KMS-11 (cell line): ENCODE data around the gene DNAJB14.
"Not testable (repeated sequence)": the region's sequence is repeated elsewhere in the genome, so short reads cannot be mapped to it uniquely, and the experiment has no call there.

Experiments
- H2AFZ ChIP-seq: fragments of 200-600 bp; sonication (generic); 2 replicates; pipeline ENCODE4 v1.6.1; 2016; ENCODE audit warnings: antibody characterized with exemption, mixed run types, low read depth
- H3K27ac ChIP-seq: fragments of 200-600 bp; sonication (generic); 2 replicates; pipeline ENCODE4 v1.6.1; 2016; ENCODE audit warnings: mild to moderate bottlenecking, mixed run types
- H3K27me3 ChIP-seq: fragments of 200-600 bp; sonication (generic); 2 replicates; pipeline ENCODE4 v1.6.1; 2017; ENCODE audit warnings: mild to moderate bottlenecking, low read depth, mixed run types, moderate library complexity; ENCODE audit not compliant: insufficient read depth
- H3K36me3 ChIP-seq: fragments of 200-600 bp; sonication (generic); 2 replicates; pipeline ENCODE4 v1.6.1; 2017; ENCODE audit warnings: mild to moderate bottlenecking, mixed run types; ENCODE audit not compliant: insufficient read depth
- H3K4me1 ChIP-seq: fragments of 200-600 bp; sonication (generic); 2 replicates; pipeline ENCODE4 v1.6.1; 2016; ENCODE audit warnings: mild to moderate bottlenecking, low read depth, mixed run types; ENCODE audit not compliant: poor library complexity, severe bottlenecking
- H3K4me2 ChIP-seq: fragments of 200-600 bp; sonication (generic); 2 replicates; pipeline ENCODE4 v1.7.0; 2016; ENCODE audit warnings: mild to moderate bottlenecking, mixed run types
- H3K4me3 ChIP-seq: fragments of 200-600 bp; sonication (generic); IDR thresholded peaks from 2 replicates; pipeline ENCODE4 v1.6.1; 2017; ENCODE audit warnings: low read depth, low read length, mixed read lengths; ENCODE audit not compliant: insufficient read depth
- H3K79me2 ChIP-seq: fragments of 200-600 bp; sonication (generic); 2 replicates; pipeline ENCODE4 v1.6.1; 2016; ENCODE audit warnings: low read depth, mixed run types; ENCODE audit not compliant: insufficient read depth
- H3K9ac ChIP-seq: fragments of 200-600 bp; sonication (generic); 2 replicates; pipeline ENCODE4 v1.6.1; 2016; ENCODE audit warnings: mild to moderate bottlenecking, mixed run types
- H4K20me1 ChIP-seq: fragments of 200-600 bp; sonication (generic); 2 replicates; pipeline ENCODE4 v1.6.1; 2016; ENCODE audit warnings: mild to moderate bottlenecking, mixed run types; ENCODE audit not compliant: insufficient read depth
- CTCF ChIP-seq: fragments of 200-600 bp; sonication (generic); conservative IDR thresholded peaks from 2 replicates; pipeline ENCODE4 v1.6.1; 2017; ENCODE audit warnings: low read depth, mild to moderate bottlenecking, antibody characterized with exemption, low read length, moderate library complexity, mixed read lengths

Gene DNAJB14

GRCh38 chr4:99960648-99961047 is 14.2 kb upstream of the DNAJB14 start:
- no peak overlapping the region for H2AFZ ChIP-seq
- no peak overlapping the region for H3K4me3 ChIP-seq
- no peak overlapping the region for H3K9ac ChIP-seq
- H3K27me3 ChIP-seq = no peaks in the 10 kb centered on the region
- no peak overlapping the region for H3K27ac ChIP-seq
- no peak for TF ChIP-seq CTCF
- H3K36me3 ChIP-seq = no peaks in the 10 kb centered on the region
- H3K4me1 ChIP-seq = no peaks in the 10 kb centered on the region
- no peaks in the 10 kb centered on the region for H4K20me1 ChIP-seq
- no peaks in the 10 kb centered on the region for H3K79me2 ChIP-seq
- H3K4me2 ChIP-seq = no peak overlapping the region

- H3K4me3 ChIP-seq, H3K79me2 ChIP-seq, H3K4me2 ChIP-seq, H2AFZ ChIP-seq, H3K36me3 ChIP-seq, H3K27ac ChIP-seq, H3K4me1 ChIP-seq, H4K20me1 ChIP-seq, H3K27me3 ChIP-seq, H3K9ac ChIP-seq: not testable (repeated sequence)
Observed at GRCh38 chr4:99958207-99958606, 11.8 kb upstream of the DNAJB14 start.

GRCh38 chr4:99950913-99951254 is 4.5 kb upstream of the DNAJB14 start:
- Histone ChIP-seq H3K4me3 (no peak overlapping the region), H3K36me3 (peaks cover 14% of the 10 kb centered on the region; the same call in 1 of the 2 replicates), H3K4me2 (peak overlapping the region; percentile 52), H3K9ac (peak overlapping the region; percentile 95), H2AFZ (peak overlapping the region; percentile 69), H3K27ac (peak overlapping the region; percentile 97), H3K4me1 (peaks cover 23% of the 10 kb centered on the region), H3K79me2 (peaks cover 30% of the 10 kb centered on the region), H4K20me1 (peaks cover 13% of the 10 kb centered on the region), H3K27me3 (no peaks in the 10 kb centered on the region)
- TF ChIP-seq CTCF = no peak

- H4K20me1 ChIP-seq = peaks cover 13% of the 10 kb centered on the region
- H3K4me2 ChIP-seq = peak within 1 kb of the TSS; percentile 86
- H3K27me3 ChIP-seq = no peaks in the 10 kb centered on the region
- H2AFZ ChIP-seq = peak within 1 kb of the TSS; percentile 69
- peaks cover 14% of the 10 kb centered on the region; the same call in 1 of the 2 replicates for H3K36me3 ChIP-seq
- H3K9ac ChIP-seq = peak within 1 kb of the TSS; percentile 95
- no peak within 1 kb of the TSS for H3K4me3 ChIP-seq
- TF ChIP-seq CTCF = no peak
- peaks cover 37% of the 10 kb centered on the region for H3K79me2 ChIP-seq
- H3K4me1 ChIP-seq = peaks cover 29% of the 10 kb centered on the region
- peak within 1 kb of the TSS; percentile 97 for H3K27ac ChIP-seq
Observed at GRCh38 chr4:99949999-99950912, 3.8 kb upstream of the DNAJB14 start, which contains the start of gene H2AZ1. H2AZ1 (minus strand) TSS chr4:99950275; CDS start chr4:99950170, 105 bp downstream.
